DOHH2 (cell line): ENCODE measurements around the gene HDAC10.

Experiments used
- H3F3A ChIP-seq: fragments of 200-600 bp; sonication (generic), shearing (Covaris generic); 2 replicates; pipeline ENCODE4 v1.6.0; 2016; ENCODE audit warnings: antibody characterized with exemption, mild to moderate bottlenecking; ENCODE audit not compliant: control insufficient read depth, insufficient read depth
- H3K27ac ChIP-seq: fragments of 200-600 bp; sonication (generic); 2 replicates; pipeline ENCODE4 v1.5.1; 2014; ENCODE audit warnings: low read depth, mild to moderate bottlenecking, low read length, moderate library complexity
- H3K27me3 ChIP-seq: fragments of 200-600 bp; sonication (generic); 2 replicates; pipeline ENCODE4 v1.6.1; 2014; ENCODE audit warnings: mild to moderate bottlenecking, low read length, mixed read lengths; ENCODE audit not compliant: control insufficient read depth
- H3K36me3 ChIP-seq: fragments of 200-600 bp; sonication (generic); 2 replicates; pipeline ENCODE4 v1.6.1; 2014; ENCODE audit warnings: mild to moderate bottlenecking, low read length, moderate library complexity, mixed read lengths; ENCODE audit not compliant: control insufficient read depth
- H3K4me1 ChIP-seq: fragments of 200-600 bp; sonication (generic); 2 replicates; pipeline ENCODE4 v1.6.1; 2014; ENCODE audit warnings: mild to moderate bottlenecking, low read length, mixed read lengths; ENCODE audit not compliant: control insufficient read depth
- H3K4me2 ChIP-seq: fragments of 200-600 bp; sonication (generic); 2 replicates; pipeline ENCODE4 v1.6.0; 2014; ENCODE audit warnings: mild to moderate bottlenecking, low read length, moderate library complexity
- H3K4me3 ChIP-seq: fragments of 200-600 bp; sonication (generic); 2 replicates; pipeline ENCODE4 v1.5.1; 2014; ENCODE audit warnings: mild to moderate bottlenecking, low read length, mixed read lengths
- H3K79me2 ChIP-seq: fragments of 200-600 bp; sonication (generic); 2 replicates; pipeline ENCODE4 v1.6.1; 2014; ENCODE audit warnings: mild to moderate bottlenecking, low read length, mixed read lengths; ENCODE audit not compliant: control insufficient read depth
- H3K9me2 ChIP-seq: fragments of 200-600 bp; sonication (generic); replicated peaks from 2 replicates; pipeline ENCODE4 v1.6.1; 2014; ENCODE audit warnings: mild to moderate bottlenecking, low read length, mixed read lengths; ENCODE audit not compliant: control insufficient read depth
- H3K9me3 ChIP-seq: fragments of 200-600 bp; sonication (generic); 2 replicates; pipeline ENCODE4 v1.6.1; 2014; ENCODE audit warnings: antibody characterized with exemption, low read length, mixed read lengths; ENCODE audit not compliant: control insufficient read depth, insufficient read depth
- H4K20me1 ChIP-seq: fragments of 200-600 bp; sonication (generic); 2 replicates; pipeline ENCODE4 v1.6.0; 2014; ENCODE audit warnings: low read depth, mild to moderate bottlenecking, antibody characterized with exemption, low read length, moderate library complexity; ENCODE audit not compliant: control insufficient read depth, insufficient read depth
- CTCF ChIP-seq: fragments of 200-600 bp; sonication (generic); IDR thresholded peaks from one replicate; pipeline ENCODE4 v1.5.1; 2014; ENCODE audit warnings: antibody characterized with exemption, mild to moderate bottlenecking, low read depth, low read length; ENCODE audit not compliant: poor library complexity, severe bottlenecking
- EZH2phosphoT487 ChIP-seq: fragments of 200-600 bp; sonication (generic); IDR thresholded peaks from 2 replicates; pipeline ENCODE4 v1.6.1; 2017; ENCODE audit warnings: borderline replicate concordance, mild to moderate bottlenecking, antibody characterized with exemption, low read length, moderate library complexity, mixed read lengths

Gene HDAC10

GRCh38 chr22:50246242-50247175, 4.6 kb downstream of the HDAC10 start:
- H4K20me1 ChIP-seq = peaks cover 3% of the 10 kb centered on the region; the same call in 1 of the 2 replicates
- peak overlapping the region; percentile 90; the same call in 1 of the 2 replicates for H3K4me3 ChIP-seq
- H3K9me3 ChIP-seq = no peaks in the 10 kb centered on the region
- peak overlapping the region; percentile 87 for H3K4me2 ChIP-seq
- TF ChIP-seq EZH2phosphoT487 (no peak), CTCF (no peak)
- peaks cover 34% of the 10 kb centered on the region for H3K36me3 ChIP-seq
- no peak overlapping the region for H3K27ac ChIP-seq
- H3F3A ChIP-seq = peaks cover 4% of the 10 kb centered on the region; the same call in 1 of the 2 replicates
- peaks cover 65% of the 10 kb centered on the region for H3K79me2 ChIP-seq
- H3K27me3 ChIP-seq = no peaks in the 10 kb centered on the region
- no peaks in the 10 kb centered on the region for H3K9me2 ChIP-seq
- peaks cover 37% of the 10 kb centered on the region for H3K4me1 ChIP-seq

- Histone ChIP-seq H3K9me2 (no peaks in the 10 kb centered on the region), H3K9me3 (no peaks in the 10 kb centered on the region), H3F3A (peaks cover 4% of the 10 kb centered on the region; the same call in 1 of the 2 replicates), H3K4me2 (peak overlapping the region; percentile 87), H3K27me3 (no peaks in the 10 kb centered on the region), H3K4me1 (peaks cover 38% of the 10 kb centered on the region), H3K27ac (peak overlapping the region; percentile 67), H3K4me3 (peak overlapping the region; percentile 90), H4K20me1 (peaks cover 5% of the 10 kb centered on the region; the same call in 1 of the 2 replicates), H3K36me3 (peaks cover 36% of the 10 kb centered on the region), H3K79me2 (peaks cover 71% of the 10 kb centered on the region)
- TF ChIP-seq EZH2phosphoT487 (no peak), CTCF (no peak)
Observed at GRCh38 chr22:50245214-50246072, 5.6 kb downstream of the HDAC10 start.

GRCh38 chr22:50244420-50245213, 6.4 kb downstream of the HDAC10 start, which contains the start of gene TUBGCP6:
Gene TUBGCP6, minus strand, starts transcription at chr22:50245023. Its CDS starts 564 bp downstream, at chr22:50244459.
- peaks cover 71% of the 10 kb centered on the region for H3K79me2 ChIP-seq
- peaks cover 10% of the 10 kb centered on the region; the same call in 1 of the 2 replicates for H4K20me1 ChIP-seq
- peaks cover 42% of the 10 kb centered on the region for H3K36me3 ChIP-seq
- H3F3A ChIP-seq = peaks cover 4% of the 10 kb centered on the region; the same call in 1 of the 2 replicates
- peak within 1 kb of the TSS; percentile 67 for H3K27ac ChIP-seq
- H3K4me2 ChIP-seq = peak within 1 kb of the TSS; percentile 87
- H3K4me1 ChIP-seq = peaks cover 30% of the 10 kb centered on the region
- no peaks in the 10 kb centered on the region for H3K9me2 ChIP-seq
- TF ChIP-seq EZH2phosphoT487 (no peak), CTCF (peak; percentile 20)
- H3K4me3 ChIP-seq = peak within 1 kb of the TSS; percentile 90
- H3K9me3 ChIP-seq = no peaks in the 10 kb centered on the region
- no peaks in the 10 kb centered on the region for H3K27me3 ChIP-seq
